Vagina (tissue), 2 donors: ENCODE measurements around the gene REM2. TPM values are rescaled to one million over a fixed set of nuclear protein-coding genes. Genes with fewer than 3 reads are reported as not detected.

ENCODE experiments used
- DNase-seq, 2 donors: peaks; one replicate each; pipeline ENCODE4 v3.0.0-alpha.2; 2017; ENCODE audit errors: extremely low spot score in 2 of 2
- H3K27ac ChIP-seq: fragments of 200-600 bp; sonication (generic); one replicate; pipeline ENCODE4 v1.5.1; 2019
- H3K27me3 ChIP-seq: fragments of 200-600 bp; sonication (generic); one replicate; pipeline ENCODE4 v1.5.1; 2019
- H3K36me3 ChIP-seq, 2 donors: fragments of 200-600 bp; sonication (generic); one replicate each; pipeline ENCODE4 v1.5.1; 2017 to 2019
- H3K4me1 ChIP-seq: fragments of 200-600 bp; sonication (generic); one replicate; pipeline ENCODE4 v1.5.1; 2019
- H3K4me3 ChIP-seq, 2 donors: fragments of 200-600 bp; sonication (generic); 1 replicate in 1 of 2; 2 replicates in 1 of 2; pipeline ENCODE4 v1.5.1; 2016 to 2019
- H3K9me3 ChIP-seq: fragments of 200-600 bp; sonication (generic); one replicate; pipeline ENCODE4 v1.5.1; 2019
- CTCF ChIP-seq, 3 experiments: fragments of 450-650 bp in 2 of 3; fragments of 200-600 bp in 1 of 3; sonication (generic) in 1 of 3; IDR thresholded peaks; one replicate each; pipeline ENCODE4 v1.5.1; 2017 to 2019; ENCODE audit warnings: antibody characterized with exemption in 3 of 3, mild to moderate bottlenecking in 2 of 3, moderate library complexity in 2 of 3
- POLR2A ChIP-seq, 2 donors: fragments of 450-650 bp; IDR thresholded peaks; one replicate each; pipeline ENCODE4 v1.6.1; 2017; ENCODE audit warnings: antibody characterized with exemption in 2 of 2, mild to moderate bottlenecking in 2 of 2, moderate library complexity in 2 of 2
- POLR2AphosphoS5 ChIP-seq, 2 donors: sonication (generic); formaldehyde crosslinking; IDR thresholded peaks; one replicate each; pipeline ENCODE4 v1.9.0; 2017; ENCODE audit warnings: antibody characterized with exemption in 2 of 2, mild to moderate bottlenecking in 2 of 2, low read depth in 1 of 2; ENCODE audit not compliant: insufficient read depth in 1 of 2
- intact Hi-C: fragments of 100-400 bp; cut with DNase I; formaldehyde crosslinking; loops from one replicate; pipeline ENCODE4 v1.15.1; 2023
- total RNA-seq: library from RNA; depleted of rRNA; stranded (reverse); fragments of >200 nt; gene quantifications from one replicate; pipeline ENCODE4 v1.2.3, GENCODE V29; 2016

Gene REM2
- total RNA-seq, 1 donor from 2014 or later = 3.9 TPM

DNA sequence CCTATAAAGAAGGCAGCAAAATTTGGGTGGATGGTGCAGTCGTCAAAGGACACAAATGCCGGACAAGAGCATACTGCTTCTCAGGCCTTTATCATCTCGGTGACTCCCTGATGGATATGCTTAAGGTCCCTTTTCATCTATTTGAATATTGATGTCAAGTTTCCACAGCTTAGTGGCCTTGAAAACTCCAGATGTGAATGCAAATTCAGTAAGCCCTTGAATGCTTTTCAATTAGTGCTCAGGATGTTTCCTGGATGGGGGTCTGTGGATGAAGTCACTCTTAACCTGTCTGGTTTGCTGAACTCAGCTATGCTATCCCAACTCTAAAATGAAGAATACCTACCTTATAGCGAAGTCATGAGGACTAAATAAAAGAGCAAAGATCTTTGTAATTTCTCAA is 10.7 kb downstream of the REM2 start:
- intact Hi-C loops = no loop called here
- H3K9me3 ChIP-seq = no peaks in the 10 kb centered on the region
- DNase-seq = no peak
- TF ChIP-seq CTCF (IDR thresholded peaks at IDR 0.05) (no peak), POLR2AphosphoS5 (IDR thresholded peaks at IDR 0.05; ENCODE audit: insufficient read depth in 1 of 2, low read depth in 1 of 2) (no peak), POLR2A (IDR thresholded peaks at IDR 0.05) (no peak)
- H3K27me3 ChIP-seq = no peaks in the 10 kb centered on the region
- H3K4me1 ChIP-seq = no peaks in the 10 kb centered on the region
- H3K27ac ChIP-seq = no peak overlapping the region
- no peak overlapping the region for H3K4me3 ChIP-seq
- H3K36me3 ChIP-seq = no peaks in the 10 kb centered on the region

DNA sequence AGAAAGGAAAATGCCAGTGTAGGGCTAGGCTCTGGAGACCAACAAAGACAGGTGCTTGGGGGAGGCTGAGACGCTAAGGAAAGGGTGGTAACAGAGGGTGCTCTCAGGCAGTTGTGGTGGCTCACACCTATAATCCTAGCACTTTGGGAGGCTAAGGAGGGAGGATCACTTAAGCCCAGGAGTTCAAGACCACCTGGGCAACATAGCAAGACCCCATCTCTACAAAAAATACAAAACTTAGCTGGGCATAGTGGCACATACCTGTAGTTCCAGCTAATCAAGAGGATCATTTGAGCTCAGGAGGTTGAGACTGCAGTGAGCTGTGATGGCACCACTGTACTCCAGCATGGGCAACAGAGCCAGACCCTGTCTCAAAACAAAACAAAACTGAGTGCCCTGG is 12.4 kb downstream of the REM2 start:
- no peaks in the 10 kb centered on the region for H3K27me3 ChIP-seq
- H3K9me3 ChIP-seq = no peaks in the 10 kb centered on the region
- no peaks in the 10 kb centered on the region for H3K4me1 ChIP-seq
- intact Hi-C loops = no loop called here
- H3K36me3 ChIP-seq = no peaks in the 10 kb centered on the region
- TF ChIP-seq POLR2AphosphoS5 (IDR thresholded peaks at IDR 0.05; ENCODE audit: insufficient read depth in 1 of 2, low read depth in 1 of 2) (no peak), CTCF (IDR thresholded peaks at IDR 0.05) (no peak), POLR2A (IDR thresholded peaks at IDR 0.05) (no peak)
- no peak overlapping the region for H3K4me3 ChIP-seq
- no peak for DNase-seq
- H3K27ac ChIP-seq = no peak overlapping the region

DNA sequence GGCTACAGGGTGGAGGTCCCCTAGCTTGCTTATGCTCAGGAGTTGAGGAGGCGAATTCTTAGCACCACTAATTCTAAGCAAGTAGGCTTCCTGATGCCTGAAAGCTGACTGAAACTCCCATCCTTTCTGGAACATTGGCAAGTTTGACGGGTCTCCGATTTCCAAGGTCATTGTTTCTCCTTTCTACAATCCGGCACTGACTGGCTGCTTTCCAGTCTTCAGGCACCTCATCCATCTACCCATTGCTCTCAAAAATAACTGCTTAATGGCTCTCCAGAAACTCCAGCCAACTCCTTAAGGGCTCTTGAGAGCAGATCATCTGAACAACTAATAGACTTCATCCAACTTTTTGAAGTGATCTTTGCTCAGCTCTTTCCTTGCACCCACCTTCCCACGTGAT is 13.3 kb downstream of the REM2 start:
- no peak for DNase-seq
- no peak overlapping the region for H3K27ac ChIP-seq
- H3K4me1 ChIP-seq = no peaks in the 10 kb centered on the region
- no peak for TF ChIP-seq POLR2A (IDR thresholded peaks at IDR 0.05)
- no peak for TF ChIP-seq POLR2AphosphoS5 (IDR thresholded peaks at IDR 0.05; ENCODE audit: insufficient read depth in 1 of 2, low read depth in 1 of 2)
- peaks cover 0 to 7% of the 10 kb centered on the region in 2 donors for H3K36me3 ChIP-seq
- H3K4me3 ChIP-seq = no peak overlapping the region
- no peaks in the 10 kb centered on the region for H3K9me3 ChIP-seq
- intact Hi-C loops = no loop called here
- no peaks in the 10 kb centered on the region for H3K27me3 ChIP-seq

DNA sequence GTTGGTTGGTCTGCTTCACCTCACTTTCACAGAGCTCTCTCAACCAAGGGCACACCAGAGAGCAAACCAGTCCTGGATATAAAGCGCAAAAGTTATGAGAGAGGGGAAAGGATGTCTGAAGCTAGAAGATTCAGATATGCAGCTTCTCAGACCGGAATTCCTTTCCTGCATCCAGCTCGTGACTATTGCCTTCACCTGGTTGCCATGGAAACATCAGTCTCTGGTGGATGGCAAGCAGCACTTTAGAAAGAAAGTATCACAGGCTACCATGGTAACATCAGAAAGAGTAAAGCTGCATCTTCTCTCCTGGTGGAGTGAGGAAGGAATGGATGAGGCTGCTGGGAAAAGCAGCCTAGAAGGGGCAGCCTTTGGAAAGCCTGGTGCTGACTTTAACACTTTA is 13.7 kb downstream of the REM2 start:
- peaks cover 0 to 12% of the 10 kb centered on the region in 2 donors for H3K36me3 ChIP-seq
- no peak for DNase-seq
- no peaks in the 10 kb centered on the region for H3K4me1 ChIP-seq
- no peaks in the 10 kb centered on the region for H3K27me3 ChIP-seq
- intact Hi-C loops = no loop called here
- no peaks in the 10 kb centered on the region for H3K9me3 ChIP-seq
- H3K4me3 ChIP-seq = no peak overlapping the region
- no peak overlapping the region for H3K27ac ChIP-seq
- TF ChIP-seq POLR2AphosphoS5 (IDR thresholded peaks at IDR 0.05; ENCODE audit: insufficient read depth in 1 of 2, low read depth in 1 of 2) (no peak), POLR2A (IDR thresholded peaks at IDR 0.05) (no peak), CTCF (IDR thresholded peaks at IDR 0.05) (no peak)

- H3K27ac ChIP-seq = no peak overlapping the region
Measured at GRCh38 chr14:22897357-22897756, 14.3 kb downstream of the REM2 start.

More at GRCh38 chr14:22897357-22897756, 14.3 kb downstream of the REM2 start:
- Histone ChIP-seq H3K4me1 (no peaks in the 10 kb centered on the region), H3K9me3 (no peaks in the 10 kb centered on the region), H3K36me3 (peaks cover 0 to 18% of the 10 kb centered on the region in 2 donors), H3K27me3 (no peaks in the 10 kb centered on the region), H3K4me3 (no peak overlapping the region)
- no peak for DNase-seq
- TF ChIP-seq POLR2A (IDR thresholded peaks at IDR 0.05) (no peak), CTCF (IDR thresholded peaks at IDR 0.05) (no peak), POLR2AphosphoS5 (IDR thresholded peaks at IDR 0.05; ENCODE audit: insufficient read depth in 1 of 2, low read depth in 1 of 2) (no peak)
- intact Hi-C loops = no loop called here
